IPS-18c (cell line): ENCODE results near the gene ADGRB2.
A peak's percentile ranks its signal among the peaks of the same experiment; 100 is the strongest.
"Not testable (repeated sequence)": the region's sequence is repeated elsewhere in the genome, so short reads cannot be mapped to it uniquely, and the experiment has no call there.

Source experiments
- H3K4me3 ChIP-seq: 2 replicates; pipeline ENCODE4 v1.7.0; 2013; ENCODE audit warnings: low read depth, mild to moderate bottlenecking, low read length, moderate library complexity; ENCODE audit not compliant: insufficient read depth
- H3K9me3 ChIP-seq: one replicate; pipeline ENCODE4 v1.6.1; 2013; ENCODE audit warnings: mild to moderate bottlenecking, low read length, moderate library complexity; ENCODE audit not compliant: control insufficient read depth, insufficient read depth

Gene ADGRB2

DNA sequence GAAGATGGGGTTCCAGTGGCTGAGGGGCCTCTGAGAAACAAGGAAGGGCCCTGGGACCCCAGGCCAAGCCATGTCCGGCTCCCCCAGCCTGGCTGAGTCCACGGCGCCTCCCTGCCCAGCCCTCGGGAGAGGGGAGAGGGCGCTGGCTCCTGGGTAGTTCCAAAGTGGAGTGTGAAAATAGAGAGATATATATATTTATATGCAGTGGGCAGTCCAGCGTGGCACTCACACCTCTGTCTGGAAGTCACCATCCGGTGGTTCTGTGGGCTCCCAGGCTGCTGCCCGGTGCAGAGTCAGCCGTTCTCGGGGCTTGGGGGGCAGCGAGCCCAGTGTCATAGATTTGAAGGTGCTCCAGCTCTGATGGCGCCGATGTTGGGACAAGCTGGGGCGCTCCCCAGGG, 36.9 kb downstream of the ADGRB2 start:
- Histone ChIP-seq H3K9me3 (no peaks in the 10 kb centered on the region), H3K4me3 (no peak overlapping the region)

DNA sequence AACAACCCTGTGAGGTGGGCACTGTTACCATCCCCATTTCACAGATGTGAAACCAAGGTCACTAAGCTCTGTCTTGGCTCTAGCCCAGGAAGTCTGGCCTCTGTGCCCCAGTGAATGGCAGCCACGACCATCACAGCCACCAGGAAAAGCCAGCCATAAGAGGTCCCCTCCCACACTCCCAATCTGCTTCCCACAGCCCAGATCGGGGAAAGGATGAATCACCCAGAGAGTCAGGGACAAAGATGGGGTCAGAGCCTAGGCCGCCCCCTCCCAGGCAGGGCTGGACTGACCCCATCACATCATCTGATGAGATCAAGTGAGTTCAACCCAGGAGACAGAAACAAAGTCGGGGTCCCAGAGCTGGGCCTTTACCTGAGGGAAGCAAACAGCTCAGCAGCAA, 37.4 kb downstream of the ADGRB2 start:
- H3K4me3 ChIP-seq, result no peak overlapping the region
- no peaks in the 10 kb centered on the region for H3K9me3 ChIP-seq

DNA sequence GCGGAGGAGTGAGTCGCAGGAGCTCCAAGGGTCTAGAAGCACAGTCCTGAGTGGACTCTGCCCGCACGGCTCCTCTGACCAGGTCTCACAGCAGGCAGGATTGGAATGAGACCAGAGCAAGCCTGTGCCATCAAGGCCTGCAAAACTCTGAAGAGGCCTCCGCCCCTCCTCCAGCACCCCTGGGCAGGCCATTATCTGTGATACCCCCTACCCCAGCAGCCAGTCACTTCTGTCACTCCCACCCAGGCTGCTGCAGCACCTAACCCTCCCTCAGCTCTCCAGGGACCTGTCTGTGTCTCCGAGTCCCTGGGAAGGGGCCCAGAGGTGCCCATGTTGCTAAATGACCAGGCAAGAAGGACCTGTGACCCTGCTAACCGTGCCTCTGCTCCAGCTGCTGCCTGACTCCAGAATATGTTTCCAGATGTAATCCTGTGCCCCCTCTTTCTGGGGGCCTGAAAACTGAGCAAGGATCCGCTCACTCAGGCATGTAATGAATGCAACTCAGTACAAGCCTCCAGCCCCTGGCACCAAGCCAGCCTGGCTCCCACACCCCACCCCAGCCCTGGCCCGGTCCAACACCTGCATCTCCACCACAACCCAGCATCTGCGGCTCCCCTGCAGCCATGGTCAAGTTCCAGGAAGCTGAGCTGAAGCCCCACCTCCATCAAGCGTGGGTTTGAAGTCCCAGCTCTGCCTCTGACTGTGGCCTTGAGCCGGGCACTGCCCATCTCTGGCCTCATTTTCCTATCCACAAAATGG, 38.2 kb downstream of the ADGRB2 start:
- Histone ChIP-seq H3K9me3 (no peaks in the 10 kb centered on the region), H3K4me3 (no peak overlapping the region)

DNA sequence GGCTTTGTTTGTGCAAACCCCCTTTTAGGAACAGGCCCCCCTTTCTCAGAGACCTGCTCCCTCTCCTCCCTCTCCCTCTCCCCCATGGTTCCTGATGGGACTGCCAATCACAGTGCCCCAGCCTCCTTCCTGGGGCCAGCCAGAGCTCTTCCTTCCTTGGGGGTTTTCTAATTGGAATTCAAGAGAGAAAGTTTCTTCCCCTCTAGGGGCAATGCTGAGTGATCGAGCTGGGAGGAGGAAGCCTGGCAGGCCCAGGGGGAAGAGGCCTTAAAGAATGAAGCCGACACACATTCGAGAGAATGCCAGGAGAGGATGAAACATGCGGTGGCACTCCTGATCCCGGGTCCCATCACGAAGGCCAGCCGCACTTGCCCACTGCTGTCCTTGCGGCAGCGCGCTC, 39.0 kb downstream of the ADGRB2 start:
- Histone ChIP-seq H3K9me3 (no peaks in the 10 kb centered on the region), H3K4me3 (no peak overlapping the region)

DNA sequence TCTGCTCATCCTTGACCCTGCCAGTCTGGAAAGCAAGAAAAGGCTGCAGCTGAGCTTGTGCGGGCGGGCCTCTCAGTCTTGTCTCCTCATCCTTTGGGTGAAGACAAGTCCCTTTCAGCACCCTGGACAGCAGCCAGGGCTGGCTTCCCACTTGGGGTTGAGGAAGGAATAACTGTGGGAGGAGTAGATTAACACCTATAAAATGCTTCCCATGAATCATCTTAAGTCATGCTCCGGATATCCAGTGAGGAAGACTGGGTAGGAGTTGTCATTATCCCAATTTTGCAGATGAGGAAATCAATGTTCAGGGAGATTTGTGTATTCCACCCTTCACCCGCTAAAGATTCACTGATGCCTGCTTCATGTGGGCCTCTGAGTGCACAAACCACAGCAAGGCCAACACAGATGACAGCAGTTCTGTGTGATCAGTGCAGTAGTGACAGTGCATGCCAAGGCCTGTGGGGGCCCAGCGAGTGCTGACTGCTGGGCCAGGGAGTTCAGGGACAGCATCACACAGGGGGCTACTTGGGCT, 40.2 kb downstream of the ADGRB2 start:
- no peaks in the 10 kb centered on the region for H3K9me3 ChIP-seq
- no peak overlapping the region for H3K4me3 ChIP-seq

DNA sequence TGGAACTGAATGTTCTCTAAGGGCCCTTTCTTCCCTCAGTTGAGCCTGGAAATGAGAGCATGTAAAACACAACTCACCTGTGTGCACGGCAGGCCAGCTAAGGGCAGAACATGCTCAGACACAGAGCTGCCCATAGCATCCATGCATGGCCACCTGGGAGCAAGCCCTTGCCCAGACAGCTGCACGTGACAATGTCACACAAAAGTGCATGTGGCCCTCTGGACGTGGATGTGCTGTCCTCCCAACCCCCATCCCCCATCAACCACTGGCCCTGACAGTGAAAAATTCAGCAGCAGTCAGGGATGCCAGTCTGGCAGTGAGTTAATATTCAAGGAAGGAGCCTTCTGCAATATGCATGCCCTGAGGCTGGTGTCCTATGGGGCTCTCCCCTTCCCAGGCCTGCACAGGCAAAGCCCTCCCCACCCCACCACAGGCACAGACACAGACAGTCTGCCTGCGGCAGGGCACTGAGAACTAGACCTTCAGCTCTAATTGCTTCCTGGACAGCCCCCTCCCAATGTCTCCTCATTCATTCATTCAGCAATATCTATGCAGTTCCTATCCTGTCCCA, 45.7 kb downstream of the ADGRB2 start:
- H3K4me3 ChIP-seq, result no peak overlapping the region
- H3K9me3 ChIP-seq, result peaks cover 2% of the 10 kb centered on the region

DNA sequence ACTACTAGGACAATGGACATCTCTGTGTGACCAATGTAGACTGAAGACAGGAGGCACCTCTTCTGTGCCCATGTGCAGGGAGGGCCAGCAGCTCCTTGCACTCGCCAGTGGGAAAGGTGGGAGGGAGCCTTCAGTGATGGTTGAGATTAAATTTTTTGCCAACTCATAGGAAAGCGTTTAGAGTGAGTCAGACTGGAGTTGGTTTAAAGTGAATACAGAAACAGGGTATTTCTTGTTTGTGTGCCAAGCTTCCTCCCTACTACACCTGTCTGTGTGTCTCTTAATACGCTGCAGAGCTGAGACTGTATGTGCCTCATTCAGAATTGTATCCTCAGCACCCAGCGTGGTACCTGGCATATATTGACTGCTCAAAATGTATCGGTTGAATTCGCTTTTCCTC, 46.8 kb downstream of the ADGRB2 start:
- H3K9me3 ChIP-seq, result peaks cover 2% of the 10 kb centered on the region
- H3K4me3 ChIP-seq, result no peak overlapping the region

DNA sequence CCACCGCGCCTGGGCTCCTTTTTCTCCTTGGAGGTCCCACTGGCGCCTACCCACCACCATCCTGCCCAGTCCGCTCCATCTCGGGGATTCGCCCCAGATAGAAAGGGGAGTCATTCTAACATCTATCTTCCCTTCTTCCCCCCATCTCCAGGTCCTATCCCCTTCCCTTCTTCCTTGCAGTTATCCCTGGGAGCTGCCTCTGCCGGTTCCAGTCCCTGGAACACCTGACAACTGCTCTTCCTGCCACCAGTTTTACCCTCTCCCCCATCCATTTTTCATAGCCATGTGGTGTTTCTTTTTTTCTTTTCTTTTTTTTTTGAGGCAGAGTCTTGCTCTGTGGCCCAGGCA, 48.3 kb downstream of the ADGRB2 start:
- H3K9me3 ChIP-seq, result peaks cover 2% of the 10 kb centered on the region
- H3K4me3 ChIP-seq, result peak overlapping the region; percentile 43; the same call in 1 of the 2 replicates

DNA sequence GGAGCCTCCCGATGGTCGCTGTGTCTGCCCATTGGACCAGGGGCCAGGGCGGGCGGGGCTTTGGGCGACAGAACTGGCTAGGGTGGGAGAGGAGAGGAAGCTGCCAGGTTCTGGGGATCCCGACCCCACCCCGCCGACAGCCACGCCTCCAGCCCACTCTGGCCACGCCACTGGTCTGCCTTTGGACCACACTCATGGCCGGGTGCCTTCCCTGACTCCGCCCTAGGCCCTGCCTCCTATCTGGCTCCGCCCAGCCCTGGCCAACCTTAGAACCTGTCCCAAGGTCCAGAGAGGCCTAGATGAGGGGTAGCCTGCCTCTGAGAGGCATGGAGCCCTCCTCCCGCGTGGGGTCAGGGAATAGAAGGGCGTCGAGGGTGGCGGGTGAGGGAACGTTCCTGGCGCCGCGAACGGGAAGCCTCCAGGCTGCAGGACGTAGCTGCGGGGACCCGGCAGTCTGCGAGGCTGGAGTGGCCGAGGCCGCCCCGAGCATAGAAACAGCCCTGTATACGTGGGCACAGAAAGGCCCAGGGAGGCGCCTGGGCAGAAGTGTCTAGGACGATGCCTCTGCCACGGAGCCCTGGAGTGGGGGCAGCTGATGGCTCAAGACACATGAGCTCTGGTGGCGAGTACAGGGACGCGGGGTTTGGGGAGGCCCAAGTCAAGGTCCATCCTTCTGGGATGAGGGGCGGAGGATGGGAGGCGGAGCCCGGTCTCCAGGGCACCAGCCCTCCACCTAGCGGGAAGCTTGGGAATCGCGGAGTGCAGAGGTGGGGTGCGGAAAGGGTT, 48.9 kb downstream of the ADGRB2 start:
- H3K9me3 ChIP-seq, result peaks cover 2% of the 10 kb centered on the region
- H3K4me3 ChIP-seq, result peak overlapping the region; percentile 63

DNA sequence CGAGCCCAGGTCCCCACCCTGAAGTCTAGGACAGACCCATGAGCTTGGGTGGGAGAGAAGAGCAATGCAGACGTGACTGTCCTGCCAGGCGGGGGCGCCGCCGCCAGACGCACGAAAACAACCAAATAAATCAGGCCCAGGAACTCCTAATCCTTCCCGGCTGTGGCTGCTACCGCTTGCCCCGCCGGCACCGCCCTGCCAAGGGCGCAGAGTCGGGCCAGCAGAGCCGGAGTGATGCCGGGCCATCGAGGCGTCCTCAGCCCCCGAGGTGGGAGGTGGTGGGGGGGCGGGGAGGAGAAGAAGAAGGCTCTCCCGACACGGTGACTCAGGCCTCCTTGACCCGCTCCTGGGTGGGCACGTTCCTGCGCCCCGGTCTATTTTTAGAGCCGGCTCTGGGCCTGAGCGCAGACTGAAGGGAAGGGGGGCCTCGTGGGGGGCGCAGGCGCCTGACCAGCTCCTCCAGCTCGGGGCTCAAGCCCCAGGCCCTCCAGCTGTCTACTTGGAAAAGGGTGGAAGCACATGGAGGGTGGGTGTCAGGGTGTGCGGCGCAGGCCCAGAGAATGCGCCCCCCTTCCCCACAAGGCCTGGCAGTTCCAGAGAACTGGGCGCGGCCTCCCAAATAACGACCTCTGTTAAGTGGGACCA, 49.6 kb downstream of the ADGRB2 start:
- H3K4me3 ChIP-seq, result peak overlapping the region; percentile 63
- H3K9me3 ChIP-seq, result peaks cover 2% of the 10 kb centered on the region

DNA sequence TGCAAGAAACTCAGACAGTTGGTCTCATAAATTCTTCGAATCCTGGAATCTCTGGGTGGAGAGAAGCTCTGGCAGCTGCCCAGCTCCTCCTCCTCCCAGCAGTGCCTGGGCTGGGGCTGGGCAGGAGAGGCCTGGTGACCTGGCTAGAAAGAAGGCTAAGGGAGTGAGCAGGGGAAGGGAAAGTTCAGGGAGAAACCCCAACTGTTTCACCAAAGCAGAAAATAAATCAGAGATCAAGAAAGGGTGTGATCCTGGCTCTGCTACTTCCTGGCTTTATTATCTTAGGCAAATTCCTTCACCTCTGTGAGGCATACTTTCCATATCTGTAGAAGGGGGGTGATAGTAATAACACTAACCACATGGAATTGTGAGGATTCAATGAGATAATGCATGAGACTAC, 51.5 kb downstream of the ADGRB2 start:
- Histone ChIP-seq H3K9me3 (peaks cover 2% of the 10 kb centered on the region), H3K4me3 (no peak overlapping the region)

DNA sequence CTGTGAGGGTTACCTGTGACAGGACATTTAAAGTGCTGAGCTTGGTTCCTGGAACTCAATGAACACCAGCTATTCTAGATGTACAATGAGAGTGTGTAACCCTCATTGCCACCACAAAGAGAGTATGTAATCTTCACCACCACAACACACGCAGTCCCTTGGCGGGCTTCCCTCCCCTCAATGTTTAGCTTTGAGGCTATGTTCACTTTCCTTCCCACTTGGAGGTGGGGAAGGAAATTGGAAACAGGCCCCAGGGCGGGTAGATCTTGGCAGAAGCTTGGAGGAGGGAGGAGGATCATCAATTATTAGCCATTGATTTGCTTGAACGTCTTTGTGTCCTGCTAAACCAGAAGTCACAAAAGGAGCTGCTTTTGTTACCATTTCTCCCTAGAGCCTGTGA, 52.1 kb downstream of the ADGRB2 start:
- Histone ChIP-seq H3K4me3 (no peak overlapping the region), H3K9me3 (peaks cover 2% of the 10 kb centered on the region)

DNA sequence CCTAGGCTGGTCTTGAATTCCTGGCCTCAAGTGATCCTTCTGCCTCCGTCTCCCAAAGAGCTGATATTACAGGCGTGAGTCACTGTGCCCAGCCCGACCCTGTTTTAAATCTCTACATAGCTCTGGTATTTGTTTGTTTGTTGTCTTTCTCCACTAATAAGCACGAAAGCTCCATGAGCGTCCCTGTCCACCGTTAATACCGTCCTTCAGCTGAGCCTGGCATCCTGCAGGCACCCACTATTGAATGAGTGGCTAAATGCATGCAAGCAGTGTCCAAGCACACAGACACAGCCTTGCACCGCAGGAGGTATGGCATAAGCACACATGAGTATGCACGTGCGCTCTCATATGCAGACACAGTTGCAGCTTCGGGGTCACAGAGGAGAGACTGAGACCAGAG, 55.8 kb downstream of the ADGRB2 start:
- no peaks in the 10 kb centered on the region for H3K9me3 ChIP-seq
- H3K4me3 ChIP-seq, result no peak overlapping the region

DNA sequence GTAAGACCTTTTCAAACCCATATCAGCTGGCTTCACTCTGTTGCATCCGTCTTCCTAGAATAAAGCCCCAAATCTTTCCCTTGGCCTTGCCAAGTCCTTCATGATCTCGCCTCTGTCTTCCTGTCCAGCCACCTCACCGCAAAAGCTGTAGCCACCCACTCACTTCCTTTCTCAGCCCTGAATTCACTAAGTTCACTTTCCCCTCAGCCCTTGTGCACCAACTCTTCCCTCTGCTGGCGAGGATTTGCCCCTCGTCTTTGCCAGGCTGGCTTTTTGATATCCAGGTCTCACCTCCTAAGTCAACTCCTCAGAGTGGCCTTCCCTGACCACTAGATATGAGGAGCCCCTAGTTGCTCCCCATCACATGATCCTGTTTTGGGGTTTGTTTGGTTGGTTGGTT, 56.4 kb downstream of the ADGRB2 start:
- Histone ChIP-seq H3K9me3 (no peaks in the 10 kb centered on the region), H3K4me3 (no peak overlapping the region)

DNA sequence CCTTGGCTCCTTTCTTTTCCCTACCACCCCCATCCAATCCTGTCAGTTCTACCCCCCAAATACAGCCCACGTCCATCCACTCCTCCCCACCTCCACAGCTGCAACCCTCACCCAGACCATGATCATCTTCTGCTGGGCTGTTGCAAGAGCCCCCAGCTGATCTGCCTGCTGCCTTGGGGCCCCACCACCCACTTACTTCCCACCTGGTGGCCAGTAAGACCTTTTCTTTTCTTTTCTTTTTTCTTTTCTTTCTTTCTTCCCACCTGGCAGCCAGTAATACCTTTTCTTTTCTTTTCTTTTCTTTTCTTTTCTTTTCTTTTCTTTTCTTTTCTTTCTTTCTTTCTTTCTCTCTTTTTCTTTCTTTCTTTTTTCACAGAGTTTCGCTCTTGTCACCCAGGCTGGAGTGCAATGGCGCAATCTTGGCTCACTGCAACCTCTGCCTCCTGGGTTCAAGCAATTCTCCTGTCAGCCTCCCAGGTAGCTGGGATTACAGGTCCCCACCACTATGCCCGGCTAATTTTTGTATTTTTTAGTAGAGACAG, 57.0 kb downstream of the ADGRB2 start:
- not testable (repeated sequence) for H3K9me3 ChIP-seq, H3K4me3 ChIP-seq

DNA sequence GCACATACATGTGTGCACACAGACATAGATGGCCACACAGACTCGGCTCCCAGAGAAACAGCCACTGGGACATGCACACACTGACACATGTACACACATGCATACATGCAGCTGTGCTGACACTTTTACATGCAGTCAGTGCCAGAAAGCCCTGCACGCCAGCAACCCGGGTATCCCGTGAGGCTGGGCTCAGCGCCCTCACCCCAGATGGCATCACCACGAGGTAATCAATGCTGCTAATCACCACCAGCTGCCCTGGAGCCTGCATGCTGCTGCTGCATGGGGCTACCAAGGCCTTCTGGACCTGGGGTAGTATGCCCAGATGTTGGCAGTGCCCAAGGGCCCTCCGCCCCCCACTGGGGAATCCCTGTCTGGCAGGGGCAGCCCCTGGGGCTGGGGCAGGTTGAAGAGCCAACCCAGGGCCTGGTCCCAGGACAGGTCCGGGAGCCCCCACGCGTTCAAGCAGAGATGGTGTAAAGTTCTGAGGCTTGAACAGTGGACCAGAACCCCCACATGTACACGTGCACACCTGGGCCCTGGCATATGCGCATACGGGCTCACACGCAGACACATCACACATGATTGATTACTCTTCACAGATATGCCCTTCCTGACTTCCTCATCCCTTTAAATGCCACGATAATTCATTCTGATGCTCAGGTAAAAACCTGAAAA, 57.6 kb downstream of the ADGRB2 start:
- no peaks in the 10 kb centered on the region for H3K9me3 ChIP-seq
- H3K4me3 ChIP-seq, result no peak overlapping the region
